Loucy (cell line): Measurements from ENCODE around the gene DCAF4L1.

Experiments used
- H2AFZ ChIP-seq: fragments of 200-600 bp; sonication (generic); 2 replicates; pipeline ENCODE4 v1.6.0; 2016; ENCODE audit warnings: antibody characterized with exemption, mild to moderate bottlenecking, low read length, moderate library complexity
- H3F3A ChIP-seq: fragments of 200-600 bp; 2 replicates; pipeline ENCODE4 v1.6.0; 2016; ENCODE audit warnings: antibody characterized with exemption, low read depth, mild to moderate bottlenecking
- H3K27me3 ChIP-seq: fragments of 200-600 bp; sonication (generic); 2 replicates; pipeline ENCODE4 v1.6.1; 2014; ENCODE audit warnings: low read length, mild to moderate bottlenecking; ENCODE audit not compliant: insufficient read depth, poor library complexity, severe bottlenecking
- H3K36me3 ChIP-seq: fragments of 200-600 bp; sonication (generic); 2 replicates; pipeline ENCODE4 v1.6.1; 2016; ENCODE audit warnings: low read length; ENCODE audit not compliant: insufficient read depth
- H3K4me1 ChIP-seq: fragments of 200-600 bp; sonication (generic); 2 replicates; pipeline ENCODE4 v1.5.1; 2014; ENCODE audit warnings: low read length, mild to moderate bottlenecking; ENCODE audit not compliant: insufficient read depth, poor library complexity, severe bottlenecking
- H3K4me2 ChIP-seq: fragments of 200-600 bp; sonication (generic); 2 replicates; pipeline ENCODE4 v1.6.0; 2014; ENCODE audit warnings: antibody characterized with exemption, low read length, low read depth, mild to moderate bottlenecking; ENCODE audit not compliant: poor library complexity, severe bottlenecking
- H3K4me3 ChIP-seq: fragments of 200-600 bp; sonication (generic); 2 replicates; pipeline ENCODE4 v1.5.1; 2014; ENCODE audit warnings: low read length, mild to moderate bottlenecking, mixed read lengths; ENCODE audit not compliant: poor library complexity, severe bottlenecking
- H3K79me2 ChIP-seq: fragments of 200-600 bp; sonication (generic); 2 replicates; pipeline ENCODE4 v1.6.1; 2014; ENCODE audit warnings: low read length; ENCODE audit not compliant: insufficient read depth
- H3K9ac ChIP-seq: fragments of 200-600 bp; sonication (generic); 2 replicates; pipeline ENCODE4 v1.6.0; 2014; ENCODE audit warnings: mild to moderate bottlenecking, low read depth, low read length, moderate library complexity; ENCODE audit not compliant: poor library complexity, severe bottlenecking
- H3K9me2 ChIP-seq: fragments of 200-600 bp; sonication (generic); replicated peaks from 2 replicates; pipeline ENCODE4 v1.6.1; 2016; ENCODE audit warnings: low read depth, low read length, mixed read lengths
- H3K9me3 ChIP-seq: fragments of 200-600 bp; sonication (generic); 2 replicates; pipeline ENCODE4 v1.6.1; 2014; ENCODE audit warnings: mild to moderate bottlenecking, antibody characterized with exemption, low read length, low read depth; ENCODE audit not compliant: insufficient read depth
- H4K20me1 ChIP-seq: fragments of 200-600 bp; sonication (generic); 2 replicates; pipeline ENCODE4 v1.6.0; 2014; ENCODE audit warnings: antibody characterized with exemption, low read length, mild to moderate bottlenecking; ENCODE audit not compliant: insufficient read depth, poor library complexity, severe bottlenecking
- CTCF ChIP-seq: fragments of 200-600 bp; sonication (generic); conservative IDR thresholded peaks from 2 replicates; pipeline ENCODE4 v1.5.1; 2014; ENCODE audit warnings: mild to moderate bottlenecking, antibody characterized with exemption, low read length
- EZH2phosphoT487 ChIP-seq: fragments of 200-600 bp; IDR thresholded peaks from 2 replicates; pipeline ENCODE4 v1.6.1; 2018; ENCODE audit warnings: antibody characterized with exemption, mild to moderate bottlenecking, moderate library complexity, borderline replicate concordance

Gene DCAF4L1

GRCh38 chr4:41944089-41944488 is 37.5 kb upstream of the DCAF4L1 start:
- Histone ChIP-seq H3K4me2 (no peak overlapping the region), H3K4me3 (no peak overlapping the region), H3F3A (no peaks in the 10 kb centered on the region), H3K4me1 (peaks cover 8% of the 10 kb centered on the region), H3K9me3 (no peaks in the 10 kb centered on the region), H3K27me3 (no peaks in the 10 kb centered on the region), H4K20me1 (peaks cover 28% of the 10 kb centered on the region), H3K36me3 (peaks cover 49% of the 10 kb centered on the region), H3K79me2 (peaks cover 48% of the 10 kb centered on the region), H3K9me2 (no peaks in the 10 kb centered on the region), H2AFZ (no peak overlapping the region), H3K9ac (no peak overlapping the region)
- no peak for TF ChIP-seq CTCF
- no peak for TF ChIP-seq EZH2phosphoT487

GRCh38 chr4:41949531-41949930 is 32.0 kb upstream of the DCAF4L1 start:
- peaks cover 8% of the 10 kb centered on the region; the same call in 1 of the 2 replicates for H3K79me2 ChIP-seq
- H3K4me2 ChIP-seq: no peak overlapping the region
- no peak for TF ChIP-seq EZH2phosphoT487

GRCh38 chr4:41957634-41958033 is 23.9 kb upstream of the DCAF4L1 start:
- Histone ChIP-seq H3K4me1 (no peaks in the 10 kb centered on the region), H3K9ac (no peak overlapping the region), H3K79me2 (no peaks in the 10 kb centered on the region), H2AFZ (no peak overlapping the region), H4K20me1 (no peaks in the 10 kb centered on the region), H3K9me3 (no peaks in the 10 kb centered on the region), H3K36me3 (peaks cover 28% of the 10 kb centered on the region; the same call in 1 of the 2 replicates), H3K9me2 (no peaks in the 10 kb centered on the region), H3K4me2 (no peak overlapping the region), H3F3A (no peaks in the 10 kb centered on the region; the same call in 1 of the 2 replicates), H3K4me3 (no peak overlapping the region), H3K27me3 (no peaks in the 10 kb centered on the region)
- no peak for TF ChIP-seq EZH2phosphoT487
- TF ChIP-seq CTCF: peak; percentile 73

More at GRCh38 chr4:41949531-41949930, 32.0 kb upstream of the DCAF4L1 start:
- H3K4me3 ChIP-seq: no peak overlapping the region
- H3K9ac ChIP-seq: no peak overlapping the region
- H2AFZ ChIP-seq: no peak overlapping the region
- H3K9me3 ChIP-seq: no peaks in the 10 kb centered on the region
- H3K4me1 ChIP-seq: no peaks in the 10 kb centered on the region
- H3F3A ChIP-seq: no peaks in the 10 kb centered on the region
- H3K27me3 ChIP-seq: no peaks in the 10 kb centered on the region
- peaks cover 68% of the 10 kb centered on the region for H3K36me3 ChIP-seq
- no peaks in the 10 kb centered on the region for H4K20me1 ChIP-seq
- no peaks in the 10 kb centered on the region for H3K9me2 ChIP-seq

GRCh38 chr4:41963105-41963504 is 18.5 kb upstream of the DCAF4L1 start:
- no peak overlapping the region for H3K4me2 ChIP-seq
- no peaks in the 10 kb centered on the region for H3K9me2 ChIP-seq
- H3K4me3 ChIP-seq: no peak overlapping the region
- TF ChIP-seq EZH2phosphoT487 (no peak), CTCF (peak; percentile 67)
- no peaks in the 10 kb centered on the region for H3K4me1 ChIP-seq
- H3K27me3 ChIP-seq: no peaks in the 10 kb centered on the region
- no peak overlapping the region for H2AFZ ChIP-seq
- no peaks in the 10 kb centered on the region; the same call in 1 of the 2 replicates for H3F3A ChIP-seq
- H3K79me2 ChIP-seq: no peaks in the 10 kb centered on the region
- H3K9ac ChIP-seq: no peak overlapping the region
- H3K9me3 ChIP-seq: no peaks in the 10 kb centered on the region
- H3K36me3 ChIP-seq: no peaks in the 10 kb centered on the region
- H4K20me1 ChIP-seq: no peaks in the 10 kb centered on the region
